Cardiac septum (tissue), 1 donor: ENCODE data around the gene CHST3. TPM values are rescaled to one million over a fixed set of nuclear protein-coding genes. Genes with fewer than 3 reads are reported as not detected.
A peak's percentile ranks its signal among the peaks of the same experiment; 100 is the strongest.
"Not testable (repeated sequence)": the region's sequence is repeated elsewhere in the genome, so short reads cannot be mapped to it uniquely, and the experiment has no call there.

Source experiments
- DNase-seq: peaks from one replicate; pipeline ENCODE4 v3.0.0-alpha.2; 2020; ENCODE audit warnings: low spot score
- intact Hi-C: fragments of 100-400 bp; cut with DNase I; formaldehyde crosslinking; loops from one replicate; pipeline ENCODE4 v1.14.0; 2022
- total RNA-seq: library from RNA; stranded (reverse); fragmentation: NEBNext Ultra II Directional; extraction: Animal tissue kit (Norgen Biotek cat#: 25700); gene quantifications from one replicate; pipeline ENCODE4 v1.2.1, GENCODE V29; 2021
- donor health status: DM: no; HTN: no; CAD: no.

CHST3 gene
- total RNA-seq, 1 donor from 2014 or later = 24.4 TPM

DNA sequence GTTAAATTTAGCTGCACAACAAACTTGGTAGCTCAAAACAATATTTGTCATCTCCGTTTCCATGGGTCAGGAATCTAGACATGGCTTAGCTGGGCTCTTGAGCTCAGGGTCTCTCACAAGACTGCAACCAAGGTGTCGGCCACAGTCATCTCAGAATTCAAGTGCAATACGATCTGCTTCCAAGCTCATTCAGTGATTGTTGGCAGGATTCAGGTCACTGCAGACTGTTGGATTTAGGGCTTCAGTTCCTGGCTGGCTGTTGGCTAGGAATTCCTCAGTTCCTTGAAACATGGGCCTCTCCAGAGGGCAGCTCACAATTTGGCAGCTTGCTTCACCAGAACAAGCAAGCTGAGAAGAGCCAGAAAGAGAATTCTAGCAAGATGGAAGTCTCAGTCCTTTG lies 17.5 kb upstream of the CHST3 start:
- intact Hi-C loops = no loop called here
- peak; percentile 20 for DNase-seq

GRCh38 chr10:71948496-71949067 lies 15.6 kb upstream of the CHST3 start:
- intact Hi-C loops = no loop called here

GRCh38 chr10:71950683-71951082 lies 13.5 kb upstream of the CHST3 start:
- DNase-seq = no peak
- intact Hi-C loops = loop anchor here (5.0 to 10.0 kb wide), 2 partner anchors 48 to 264 kb away; partner anchors contain the start of genes ANAPC16 and ASCC1

More at GRCh38 chr10:71948496-71949067, 15.6 kb upstream of the CHST3 start:
- peak; percentile 66 for DNase-seq

GRCh38 chr10:71952745-71953144 lies 11.4 kb upstream of the CHST3 start:
- intact Hi-C loops = loop anchor here (5.0 to 10.0 kb wide), 2 partner anchors 50 to 262 kb away; partner anchors contain the start of genes ANAPC16 and ASCC1

DNA sequence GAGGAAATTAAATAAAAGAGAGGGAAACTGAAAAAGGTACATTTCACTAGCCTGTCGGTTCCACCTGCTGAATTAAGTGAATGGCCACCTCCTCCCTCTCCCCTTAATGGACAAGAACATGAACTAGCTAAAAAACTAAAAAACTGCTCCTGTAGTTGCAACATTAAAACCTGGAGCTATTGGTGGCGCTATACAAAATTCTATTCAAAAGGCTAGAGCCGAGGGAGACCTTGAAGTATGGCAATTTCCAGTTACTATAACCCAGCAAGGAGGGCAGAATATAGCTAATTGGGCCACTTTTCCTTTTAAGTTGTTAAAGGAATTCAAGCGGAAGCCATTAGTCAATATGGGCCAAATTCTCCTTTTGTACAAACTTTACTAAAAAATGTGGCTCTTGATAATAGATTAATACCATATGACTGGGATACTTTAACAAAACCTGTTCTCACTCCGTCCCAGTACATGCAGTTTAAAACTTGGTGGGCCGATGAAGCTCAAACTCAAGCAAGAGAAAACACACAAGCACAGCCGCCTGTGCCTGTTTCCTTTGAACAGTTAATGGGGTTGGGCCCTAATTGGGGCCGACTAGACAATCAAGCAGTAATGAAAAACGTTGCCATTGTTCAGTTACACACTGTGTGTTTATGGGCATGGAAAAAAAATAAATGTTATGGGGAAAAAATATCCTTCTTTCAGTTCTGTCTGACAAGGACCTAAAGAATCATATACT lies 6.5 kb upstream of the CHST3 start:
- no peak for DNase-seq
- intact Hi-C loops = loop anchor here (10.0 kb wide), 1 partner anchor 257 kb away; the partner anchor contains the start of genes ANAPC16 and ASCC1

More at GRCh38 chr10:71952745-71953144, 11.4 kb upstream of the CHST3 start:
- peak; percentile 4 for DNase-seq

GRCh38 chr10:71959526-71959925 lies 4.7 kb upstream of the CHST3 start:
- DNase-seq = no peak
- intact Hi-C loops = loop anchor here (10.0 kb wide), 1 partner anchor 255 kb away; the partner anchor contains the start of genes ANAPC16 and ASCC1

GRCh38 chr10:71961831-71962230 lies 2.4 kb upstream of the CHST3 start:
- intact Hi-C loops = loop anchor here (5.0 kb wide), 1 partner anchor 35 kb away; no protein-coding TSS in a partner anchor
- DNase-seq = peak; percentile 43

- DNase-seq = no peak
- intact Hi-C loops = loop anchor here (5.0 kb wide), 1 partner anchor 34 kb away; no protein-coding TSS in a partner anchor
Observed at GRCh38 chr10:71962901-71963300, 1.3 kb upstream of the CHST3 start.

GRCh38 chr10:71963351-71964097 lies 671 bp upstream of the CHST3 start:
- intact Hi-C loops = loop anchor here (5.0 kb wide), 1 partner anchor 34 kb away; no protein-coding TSS in a partner anchor
- DNase-seq = peak; percentile 76

- intact Hi-C loops = loop anchor here (5.0 kb wide), 2 partner anchors 32 to 367 kb away; no protein-coding TSS in a partner anchor
- peak; percentile 77 for DNase-seq
Observed at GRCh38 chr10:71964743-71965515, 734 bp downstream of the CHST3 start.

DNA sequence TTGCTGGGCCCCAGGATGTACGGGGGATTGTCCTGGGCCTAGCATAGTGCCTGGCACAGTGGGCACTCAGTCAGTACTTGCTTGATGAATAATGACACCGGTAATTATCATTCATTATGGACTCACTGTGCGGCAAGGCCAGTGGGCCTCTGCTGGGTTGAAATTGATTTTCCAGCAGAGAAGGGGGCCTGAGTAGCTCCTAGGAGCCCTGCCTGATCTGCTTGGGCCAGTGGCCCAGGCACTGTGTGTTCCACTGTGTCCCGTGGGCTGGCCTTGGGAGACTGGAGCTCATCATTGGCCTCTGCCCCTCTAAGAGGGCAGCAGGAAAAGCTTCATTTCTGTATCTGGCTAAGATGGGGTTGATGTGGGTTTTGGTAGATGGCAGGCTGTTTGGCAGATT lies 1.4 kb downstream of the CHST3 start:
- intact Hi-C loops = loop anchor here (5.0 kb wide), 1 partner anchor 367 kb away; no protein-coding TSS in a partner anchor

DNA sequence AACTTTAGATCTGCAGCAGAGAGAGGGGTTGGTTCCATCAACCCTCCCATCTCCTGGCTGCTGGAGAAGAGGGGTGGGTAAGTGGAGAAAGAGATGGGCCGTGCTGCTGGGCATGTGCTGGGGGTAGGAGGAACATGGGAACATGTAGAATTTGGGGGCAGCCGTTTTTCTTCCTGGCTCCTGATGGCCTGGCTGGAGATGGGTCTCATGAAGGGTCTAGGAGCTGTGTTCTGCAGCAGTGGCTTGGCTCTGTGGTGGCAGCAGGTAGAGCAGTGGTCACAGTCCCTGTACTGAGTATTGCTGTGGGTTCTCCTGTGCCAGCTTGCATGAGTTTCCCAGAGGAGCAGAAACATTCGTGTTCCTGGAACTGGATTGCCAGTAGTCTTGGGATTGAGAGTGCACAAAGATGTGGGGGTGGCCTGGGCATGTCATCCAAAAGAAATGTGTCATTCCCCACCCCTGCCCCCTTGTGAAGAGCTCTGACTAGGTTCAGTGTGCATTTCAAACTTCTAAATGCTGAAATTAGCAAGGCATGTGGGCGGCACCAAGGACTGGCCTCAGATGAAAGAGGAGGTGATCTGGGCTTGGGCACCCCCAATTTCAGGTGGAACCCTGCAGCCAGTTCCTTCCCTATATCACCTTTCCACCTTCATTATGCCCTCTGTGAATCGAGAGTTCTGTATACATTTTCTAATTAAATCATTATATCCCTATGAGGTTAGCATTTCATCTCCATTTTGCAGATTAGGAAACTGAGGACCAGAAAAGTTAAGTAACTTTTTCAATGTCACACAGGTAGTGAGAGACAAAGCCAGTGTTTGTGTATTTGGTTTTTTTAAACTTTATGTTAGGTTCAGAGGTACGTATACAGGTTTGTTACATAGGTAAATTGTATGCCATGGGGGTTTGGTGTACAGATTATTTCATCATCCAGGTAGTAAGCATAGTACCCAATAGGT lies 2.1 kb downstream of the CHST3 start:
- intact Hi-C loops = loop anchor here (5.0 kb wide), 1 partner anchor 366 kb away; no protein-coding TSS in a partner anchor
- peak; percentile 69 for DNase-seq

More for the DNA sequence above, 1.4 kb downstream of the CHST3 start:
- peak; percentile 49 for DNase-seq

DNA sequence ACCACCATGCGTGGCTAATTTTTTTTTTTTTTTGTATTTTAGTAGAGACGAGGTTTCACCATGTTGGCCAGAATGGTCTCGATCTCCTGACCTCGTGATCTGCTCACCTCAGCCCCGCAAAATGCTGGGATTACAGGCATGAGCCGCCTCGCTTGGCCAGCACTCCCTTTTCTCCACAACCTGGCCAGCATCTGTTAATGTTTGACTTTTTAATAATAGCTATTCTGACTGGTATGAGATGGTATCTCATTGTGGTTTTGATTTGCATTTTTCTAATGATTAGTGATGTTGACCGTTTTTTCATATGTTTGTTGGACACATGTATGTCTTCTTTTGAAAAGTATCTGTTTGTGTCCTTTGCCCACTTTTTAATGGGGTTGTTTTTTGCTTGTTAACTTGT lies 3.8 kb downstream of the CHST3 start:
- intact Hi-C loops = loop anchor here (5.0 kb wide), 1 partner anchor 364 kb away; no protein-coding TSS in a partner anchor
- not testable (repeated sequence) for DNase-seq

DNA sequence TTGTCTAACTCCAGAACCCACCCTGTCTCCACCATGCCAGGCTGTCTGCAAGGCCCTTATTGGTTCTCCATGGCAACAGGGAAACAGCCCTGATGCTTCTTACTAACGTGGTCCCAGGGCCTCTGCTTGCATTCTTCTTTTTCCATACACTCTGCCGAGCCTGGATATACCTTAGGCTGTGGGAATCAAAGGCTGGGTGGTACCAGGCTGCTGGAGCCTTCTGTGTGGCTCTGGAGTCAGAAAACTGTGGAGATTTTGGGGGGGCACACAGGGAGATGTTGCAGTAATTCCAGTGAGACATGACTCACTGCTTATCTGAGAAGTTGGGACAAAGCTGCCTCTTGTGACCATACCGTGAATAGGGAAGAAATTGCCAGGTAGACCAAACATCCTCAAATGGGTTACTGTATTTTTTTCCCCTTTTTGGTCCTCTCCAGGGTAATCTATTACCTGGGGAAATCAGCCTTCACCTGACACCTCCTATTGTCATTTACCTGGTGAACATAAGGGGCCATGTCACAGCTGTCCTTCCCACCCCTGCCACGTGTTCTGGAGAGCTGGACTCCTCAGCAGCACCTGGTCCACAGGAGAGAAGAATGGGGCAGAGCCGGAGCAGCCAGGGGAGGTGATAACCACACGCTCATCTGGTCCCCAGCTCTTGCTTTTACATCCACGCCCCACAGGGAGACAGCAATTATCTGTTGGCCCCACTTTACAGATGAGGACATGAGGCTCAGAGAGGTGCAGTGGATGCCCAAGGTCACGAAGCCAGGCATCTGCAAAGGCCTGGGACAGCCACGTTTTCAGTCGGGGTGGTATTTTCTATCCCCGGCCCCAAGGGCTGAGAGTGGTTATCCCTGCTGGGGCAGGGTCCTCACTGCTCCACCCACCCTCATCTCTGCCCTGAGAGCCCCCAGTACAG lies 4.6 kb downstream of the CHST3 start:
- intact Hi-C loops = loop anchor here (5.0 kb wide), 1 partner anchor 363 kb away; no protein-coding TSS in a partner anchor
- peak; percentile 58 for DNase-seq

GRCh38 chr10:71969929-71970328 lies 5.7 kb downstream of the CHST3 start:
- intact Hi-C loops = loop anchor here (5.0 kb wide), 1 partner anchor 362 kb away; no protein-coding TSS in a partner anchor
- DNase-seq = no peak

GRCh38 chr10:71970331-71970730 lies 6.1 kb downstream of the CHST3 start:
- intact Hi-C loops = no loop called here
- no peak for DNase-seq

DNA sequence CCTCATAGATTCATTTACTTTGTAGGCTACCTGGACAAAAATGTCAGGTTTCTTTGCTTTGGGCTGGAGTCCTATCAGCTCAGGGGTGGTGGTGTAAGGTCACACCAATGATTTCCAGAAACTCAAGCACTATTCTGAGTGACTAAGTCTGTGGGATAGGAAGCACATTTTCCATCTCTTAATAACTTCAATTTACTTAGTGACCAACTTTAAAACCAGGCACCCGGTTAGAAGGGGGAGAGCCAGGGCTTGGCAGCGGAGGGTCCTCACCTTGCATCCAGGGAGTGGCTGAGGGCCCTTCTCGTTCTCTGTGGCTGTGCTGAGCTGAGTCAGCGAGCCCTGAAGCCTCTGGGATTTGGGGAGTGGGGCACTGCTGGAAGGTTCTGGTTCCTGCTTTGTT lies 6.7 kb downstream of the CHST3 start:
- DNase-seq = no peak
- intact Hi-C loops = no loop called here
